ENCODE data around the gene BAG5.

BAG5 gene

DNA sequence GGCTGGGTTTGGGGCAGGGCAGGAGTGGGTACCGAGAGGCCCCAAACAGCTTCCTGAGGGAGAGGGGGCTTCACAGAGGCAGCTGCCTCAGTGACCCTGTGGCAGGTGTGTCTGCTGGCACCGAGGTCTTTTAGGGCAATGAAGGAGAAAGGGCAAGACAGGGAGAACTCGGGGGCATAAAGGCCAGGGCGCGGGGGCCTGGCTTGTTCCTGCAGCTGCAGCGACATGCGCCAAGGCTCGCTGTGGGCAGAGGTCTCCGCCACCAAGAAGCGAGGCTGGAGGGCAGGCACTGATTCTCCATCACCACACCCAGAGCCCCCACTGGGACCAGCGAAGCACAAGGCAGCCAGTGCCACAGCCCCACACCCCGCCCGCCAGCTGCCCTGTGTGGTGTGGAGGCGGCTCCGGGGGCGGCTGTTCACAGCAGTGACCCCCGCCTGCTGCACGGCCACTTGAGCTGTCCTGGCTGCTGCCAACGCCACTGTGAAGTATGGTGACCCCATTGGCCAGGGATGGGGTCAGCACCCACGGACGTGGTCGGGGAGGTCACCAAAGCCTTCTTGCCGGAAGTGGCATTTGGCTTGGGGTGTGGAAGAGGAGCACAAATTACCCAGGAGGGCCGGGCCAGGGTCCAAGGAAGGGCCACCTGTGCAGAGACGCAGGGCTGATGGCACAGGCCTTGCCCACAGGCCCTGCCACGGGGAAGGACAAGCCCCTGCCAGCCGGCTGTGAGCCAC lies 16.4 kb downstream of the BAG5 start:
- TF ChIP-seq GATA2 (IDR thresholded peaks at IDR 0.05; ENCODE audit: low read depth, low read length) (no peak), GATA3 (IDR thresholded peaks at IDR 0.05; ENCODE audit: low read depth, low read length) (no peak)

DNA sequence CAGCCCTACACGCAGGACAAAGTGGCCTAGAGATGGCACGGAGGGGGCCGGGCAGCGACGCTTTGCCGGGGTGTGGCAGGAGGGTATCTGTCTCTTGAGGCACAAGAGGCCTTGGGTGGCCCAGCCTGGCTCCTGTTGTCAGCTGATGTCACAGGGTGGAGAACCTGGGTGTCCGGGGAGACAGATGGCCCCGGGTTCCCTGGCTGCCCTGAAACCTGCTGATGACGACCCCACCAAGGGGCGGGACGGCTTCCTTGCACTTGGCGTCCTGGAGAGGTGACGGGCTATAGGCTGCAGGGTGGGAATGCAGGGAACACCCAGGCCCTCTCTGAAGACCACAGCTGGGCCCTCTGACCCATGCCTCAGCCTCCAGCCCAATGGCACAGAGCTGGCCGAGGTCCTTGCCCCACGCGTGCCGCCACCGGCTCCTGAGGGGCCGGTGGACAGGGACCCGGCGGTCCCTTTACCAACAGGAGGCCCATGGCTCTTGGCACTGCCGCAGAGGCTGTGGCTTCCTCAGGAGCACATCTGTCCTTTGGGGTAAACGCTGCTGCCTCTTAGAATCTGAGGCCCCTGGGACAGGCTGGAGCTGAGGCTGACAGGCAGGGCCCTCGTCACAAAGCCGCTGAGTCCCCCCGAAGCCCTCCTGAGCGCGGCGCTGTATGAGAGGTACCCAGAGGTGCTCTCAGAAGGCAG lies 17.1 kb downstream of the BAG5 start:
- no peak for TF ChIP-seq GATA2 (IDR thresholded peaks at IDR 0.05; ENCODE audit: low read depth, low read length)
- no peak for TF ChIP-seq GATA3 (IDR thresholded peaks at IDR 0.05; ENCODE audit: low read depth, low read length)

DNA sequence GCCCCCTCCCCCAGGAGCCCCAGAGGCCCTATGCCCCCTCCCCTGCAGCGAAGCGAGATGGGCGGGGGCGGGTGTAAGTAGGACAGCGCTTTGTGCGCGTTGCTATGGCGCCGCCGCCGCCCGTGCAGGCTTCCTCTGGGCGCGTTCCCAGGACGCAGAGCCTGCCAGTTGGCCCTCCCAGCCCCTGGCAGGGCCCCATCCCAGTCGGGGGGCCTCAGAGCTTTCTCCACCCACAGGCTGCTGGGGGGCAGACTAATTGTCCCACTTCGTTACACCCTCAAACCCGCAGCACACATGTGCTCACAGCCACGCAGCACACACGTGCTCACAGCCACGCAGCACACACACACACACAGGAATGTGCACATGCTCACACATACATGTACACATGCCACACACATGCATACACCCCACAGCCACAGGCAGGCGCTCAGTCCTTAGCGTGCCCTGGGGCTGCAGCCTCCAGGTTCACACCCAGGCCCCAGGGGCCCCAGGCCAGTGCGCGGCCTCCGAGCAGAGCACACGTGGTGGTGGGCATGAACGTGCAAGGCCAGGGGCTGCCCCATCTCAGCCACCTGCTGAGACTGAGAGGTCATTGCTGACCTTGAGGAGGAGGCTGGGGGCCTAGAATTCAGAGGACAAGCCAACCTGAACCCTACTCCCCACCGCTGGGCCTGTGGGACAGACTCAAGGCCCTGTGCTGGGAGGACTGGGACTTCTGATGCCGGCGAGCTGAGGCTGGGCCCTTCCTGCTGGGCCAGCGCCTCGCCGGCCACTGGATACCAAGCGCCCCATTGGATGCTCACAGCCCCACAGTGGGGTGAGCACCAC lies 17.9 kb downstream of the BAG5 start:
- TF ChIP-seq GATA2 (IDR thresholded peaks at IDR 0.05; ENCODE audit: low read depth, low read length) (no peak), GATA3 (IDR thresholded peaks at IDR 0.05; ENCODE audit: low read depth, low read length) (no peak)

DNA sequence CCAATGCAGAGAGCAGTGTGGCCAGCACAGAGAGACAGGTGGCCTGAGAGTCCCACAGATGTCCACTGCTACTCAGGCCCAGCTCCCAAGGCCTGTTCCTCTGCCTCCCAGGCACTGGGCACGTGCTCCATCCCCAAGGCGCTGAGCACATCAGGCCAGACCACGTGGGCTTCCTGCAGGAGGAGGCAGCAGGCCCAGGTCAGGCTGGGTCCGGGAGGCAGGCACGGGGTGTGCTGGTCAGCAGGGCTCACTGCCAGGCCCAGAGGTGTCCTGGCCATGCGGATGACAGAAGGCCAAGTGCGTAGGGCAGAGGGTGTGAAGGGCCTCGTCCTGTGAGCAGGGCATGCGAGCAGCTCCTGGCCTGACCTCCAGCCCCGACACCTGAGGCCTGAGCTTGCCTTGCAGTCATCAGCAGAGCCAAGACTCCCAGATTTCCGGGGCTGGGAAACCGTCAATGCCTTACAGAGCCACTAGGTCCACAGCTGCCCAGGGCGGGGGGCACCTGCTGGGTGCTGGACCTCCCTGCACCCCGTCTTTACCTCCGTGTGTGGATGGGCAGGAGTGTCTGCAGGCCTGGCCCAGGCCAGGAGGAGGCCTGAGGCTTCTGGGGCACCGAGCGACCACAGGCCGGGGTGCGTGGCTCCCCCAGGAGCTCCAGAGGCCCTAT lies 18.6 kb downstream of the BAG5 start:
- no peak for TF ChIP-seq GATA2 (IDR thresholded peaks at IDR 0.05; ENCODE audit: low read depth, low read length)
- TF ChIP-seq GATA3 (IDR thresholded peaks at IDR 0.05; ENCODE audit: low read depth, low read length) = no peak

DNA sequence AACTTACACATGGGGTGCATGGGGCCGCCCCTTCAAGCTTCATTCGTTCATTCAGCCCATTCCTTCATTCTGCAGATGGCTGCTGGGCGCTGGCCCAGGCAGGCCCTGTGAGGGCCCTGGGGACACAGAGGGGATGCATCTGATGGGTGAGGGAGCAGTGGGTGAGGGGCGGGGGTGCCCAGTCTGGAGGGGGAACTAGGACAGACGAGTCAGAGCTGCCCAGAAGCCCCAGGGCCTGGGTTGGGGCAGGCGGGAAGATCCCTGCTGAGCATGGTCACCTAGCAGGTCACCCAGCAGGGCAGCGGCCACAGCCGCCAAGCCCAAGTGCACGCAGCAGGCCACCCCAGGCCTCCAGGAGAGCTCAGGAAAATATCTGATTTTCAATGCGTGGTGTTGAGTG lies 19.3 kb downstream of the BAG5 start:
- TF ChIP-seq GATA2 (IDR thresholded peaks at IDR 0.05; ENCODE audit: low read depth, low read length) (no peak), GATA3 (IDR thresholded peaks at IDR 0.05; ENCODE audit: low read depth, low read length) (no peak)

DNA sequence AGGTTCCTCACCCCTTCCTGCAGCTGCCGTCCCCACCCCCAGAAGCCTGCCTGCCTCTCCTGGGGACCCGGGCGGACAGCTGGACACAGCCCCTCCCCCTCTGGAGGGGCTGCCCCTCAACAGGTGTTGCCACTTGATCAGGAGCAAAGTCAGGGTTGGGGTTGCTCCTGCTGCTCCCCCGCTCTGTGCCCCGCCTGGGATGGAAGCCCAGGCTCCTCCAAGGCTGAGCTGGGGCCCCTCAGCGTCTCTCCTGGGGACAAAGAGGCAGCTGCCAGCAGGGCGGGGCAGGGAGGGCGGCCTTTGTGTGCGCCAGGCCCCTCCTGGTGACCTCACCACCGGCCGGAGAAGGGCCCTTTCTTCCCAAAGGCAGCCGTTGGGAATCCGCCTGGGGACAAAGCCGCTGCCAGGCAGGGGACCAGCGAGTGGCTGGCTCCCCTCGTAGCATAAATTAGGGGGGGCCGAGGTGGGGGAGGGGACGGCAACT lies 19.8 kb downstream of the BAG5 start:
- TF ChIP-seq GATA2 (IDR thresholded peaks at IDR 0.05; ENCODE audit: low read depth, low read length) (no peak), GATA3 (IDR thresholded peaks at IDR 0.05; ENCODE audit: low read depth, low read length) (no peak)

DNA sequence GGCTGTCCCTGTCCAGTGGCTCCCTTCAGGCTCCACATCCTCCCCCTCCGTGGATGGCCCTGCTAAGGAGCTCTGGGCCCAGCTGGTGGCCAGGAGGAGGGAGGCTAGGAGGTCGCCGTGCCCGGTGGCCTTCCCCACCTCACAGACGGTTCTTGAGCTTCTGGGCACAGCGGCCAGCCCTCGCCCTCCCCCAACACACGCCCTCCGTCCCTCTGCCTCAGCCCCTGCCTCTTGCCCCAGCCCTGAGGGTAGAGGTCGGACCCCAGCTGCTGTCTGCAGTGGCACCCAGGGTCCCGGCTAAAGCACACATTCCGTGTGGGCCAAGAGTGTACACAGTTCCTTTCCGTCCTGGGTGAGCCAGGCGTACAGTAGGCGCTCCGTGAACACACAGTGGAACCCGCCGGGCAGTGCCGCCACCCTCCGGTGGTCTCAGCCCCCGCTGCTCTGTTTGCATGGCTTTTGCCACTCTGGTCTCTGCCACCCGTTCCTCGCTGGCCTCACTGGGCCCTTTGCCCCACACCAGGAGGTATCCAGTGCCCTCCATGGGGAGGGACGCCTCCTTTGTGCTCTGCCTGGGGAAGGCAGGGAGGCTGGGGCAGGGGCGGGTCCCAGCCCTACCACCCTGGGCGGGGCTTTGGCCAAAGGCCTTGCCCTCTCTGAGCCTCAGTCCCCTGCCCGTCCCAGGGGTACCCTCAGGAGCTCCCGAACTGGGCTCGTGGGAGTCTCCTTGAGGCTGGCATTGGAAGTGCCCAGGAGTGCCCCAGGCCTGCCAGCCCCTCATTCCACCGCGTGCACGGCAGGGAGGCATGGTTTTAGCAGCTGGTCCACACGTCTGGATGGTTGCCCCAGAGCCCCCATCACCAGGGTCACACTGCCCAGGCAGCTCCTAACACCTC lies 20.5 kb downstream of the BAG5 start:
- TF ChIP-seq GATA2 (IDR thresholded peaks at IDR 0.05; ENCODE audit: low read depth, low read length) (no peak), GATA3 (IDR thresholded peaks at IDR 0.05; ENCODE audit: low read depth, low read length) (no peak)

DNA sequence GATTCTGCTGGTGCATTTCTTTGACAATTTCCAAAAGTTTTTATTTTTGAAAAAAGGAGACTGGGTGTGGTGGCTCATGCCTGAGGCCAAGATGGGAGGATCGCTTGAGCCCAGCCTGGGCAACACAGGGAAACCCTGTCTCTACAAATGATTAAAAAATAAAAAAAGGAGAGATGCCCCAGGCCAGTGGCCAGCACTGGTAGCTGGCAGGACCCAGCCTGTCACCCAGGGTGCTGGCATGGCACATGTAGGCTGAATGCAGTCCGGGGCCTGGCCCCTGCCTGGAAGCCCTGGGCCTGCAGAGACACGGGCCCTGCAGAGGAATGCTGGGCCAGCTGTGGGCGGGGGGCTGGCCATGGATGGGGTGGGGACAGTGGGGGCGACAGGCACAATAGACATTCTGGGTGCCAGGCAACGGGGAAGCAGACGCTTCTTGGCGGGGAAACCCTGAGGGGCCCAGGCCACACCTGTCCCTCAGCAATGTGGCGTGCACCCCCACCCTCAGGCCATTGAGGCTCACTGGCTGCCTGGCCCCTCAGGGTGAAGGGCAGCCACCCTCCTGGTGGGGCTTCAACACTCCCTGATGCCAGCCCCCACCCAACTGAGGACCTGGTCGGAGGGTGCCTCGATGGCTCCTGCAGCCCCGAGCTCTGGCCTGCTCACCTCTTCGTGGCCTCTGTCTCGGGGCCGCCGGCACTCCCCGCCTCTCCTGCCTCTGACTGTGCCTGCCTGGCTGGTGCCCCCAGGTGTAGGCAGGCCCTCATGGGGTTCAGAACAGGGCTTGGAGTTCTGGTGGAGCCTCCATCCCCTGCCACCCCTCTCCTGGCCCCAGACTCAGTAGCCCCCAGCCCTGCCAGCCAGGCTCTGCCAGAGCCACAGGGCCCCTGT lies 21.4 kb downstream of the BAG5 start:
- TF ChIP-seq GATA3 (IDR thresholded peaks at IDR 0.05; ENCODE audit: low read depth, low read length) (no peak), GATA2 (IDR thresholded peaks at IDR 0.05; ENCODE audit: low read depth, low read length) (no peak)

DNA sequence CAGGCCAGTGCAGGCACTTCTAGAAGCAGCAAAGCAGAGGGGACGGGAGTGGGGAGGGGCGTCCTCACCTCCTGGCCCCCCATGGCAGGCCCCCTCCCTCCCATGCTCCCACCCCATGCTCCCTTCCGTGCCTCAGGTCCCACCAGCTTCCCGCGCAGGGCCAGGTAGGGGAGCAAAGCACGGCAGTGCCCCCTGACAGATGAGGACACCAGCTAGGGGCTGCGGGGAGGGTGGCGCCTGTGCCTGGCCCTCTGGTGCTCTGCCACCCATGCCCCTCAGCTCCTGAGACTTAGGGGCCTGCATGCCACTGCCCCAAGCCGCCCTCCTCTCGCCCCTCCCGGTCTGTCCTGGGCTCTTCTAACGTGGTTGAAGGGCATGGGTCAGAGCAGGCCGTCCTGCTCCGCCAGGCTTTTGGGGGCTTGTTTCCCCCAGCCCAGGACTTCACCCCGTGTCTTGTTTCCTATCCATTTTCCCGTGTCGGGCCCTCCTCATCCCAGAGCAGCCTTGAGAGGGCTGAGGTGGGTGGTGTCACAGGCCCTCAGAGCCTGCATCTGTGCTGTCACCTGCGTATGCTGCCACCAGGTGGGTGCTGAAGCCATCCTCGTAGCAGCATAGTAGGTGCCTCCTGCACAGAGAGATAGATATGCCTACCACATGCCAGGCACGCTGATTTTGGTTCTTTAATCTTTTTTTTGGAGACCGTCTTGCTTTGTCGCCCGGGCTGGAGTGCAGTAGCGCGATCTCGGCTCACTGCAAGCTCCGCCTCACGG lies 23.2 kb downstream of the BAG5 start:
- TF ChIP-seq GATA2 (IDR thresholded peaks at IDR 0.05; ENCODE audit: low read depth, low read length) (no peak), GATA3 (IDR thresholded peaks at IDR 0.05; ENCODE audit: low read depth, low read length) (no peak)

DNA sequence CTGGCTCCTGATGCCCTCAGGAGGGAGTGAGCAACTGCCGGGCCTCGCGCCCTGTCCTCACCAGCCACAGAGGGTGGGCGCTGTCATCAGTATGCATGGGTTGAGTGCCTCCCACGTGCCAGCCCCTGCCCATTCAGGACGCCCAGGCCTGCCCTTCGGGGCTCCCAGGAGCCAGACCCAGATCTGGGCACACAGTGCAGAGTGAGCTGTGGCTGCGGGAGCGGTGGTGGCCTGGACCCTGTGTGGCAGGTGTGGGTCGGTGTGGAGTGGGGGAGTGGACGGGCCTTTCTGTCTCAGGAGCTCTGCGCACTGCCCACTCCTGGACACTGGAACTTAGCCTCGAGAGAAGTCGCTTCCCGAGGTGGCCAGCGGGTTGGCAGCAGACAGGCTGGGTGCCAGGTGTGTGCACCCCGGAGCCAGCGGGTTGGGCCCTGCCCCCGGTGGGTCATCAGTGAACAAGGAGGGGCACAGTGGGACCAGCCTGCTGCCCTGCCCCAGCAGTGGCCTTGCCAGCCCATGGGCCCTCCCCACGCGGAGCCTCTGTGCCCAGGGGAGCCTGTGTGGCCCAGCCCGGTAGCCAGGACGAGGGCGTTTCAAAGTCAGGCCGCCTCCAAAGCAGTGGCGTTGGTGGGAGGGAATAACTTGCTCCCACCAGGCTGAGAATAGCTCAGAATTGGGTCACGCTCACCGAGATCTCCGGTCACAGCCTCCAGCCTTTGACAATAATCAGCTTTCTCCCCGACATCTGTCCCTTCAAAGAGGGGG lies 24.0 kb downstream of the BAG5 start:
- TF ChIP-seq GATA2 (IDR thresholded peaks at IDR 0.05; ENCODE audit: low read depth, low read length) (no peak), GATA3 (IDR thresholded peaks at IDR 0.05; ENCODE audit: low read depth, low read length) (no peak)

Measured in SH-SY5Y (cell line).